ENCODE data around the gene NDFIP2. TPM values are rescaled to one million over a fixed set of nuclear protein-coding genes. Genes with fewer than 3 reads are reported as not detected.

NDFIP2 gene
- polyA plus RNA-seq, 1 of the 3 experiments (the other 2 are of a cell fraction), result 21.4 TPM

Other genes with a start within 250 kb of the NDFIP2 start
- gene RBM26, start 74.9 kb upstream of the NDFIP2 start, polyA plus RNA-seq (2012; rRNA removed), result 12.5 and 15.1 TPM in 2 replicates